HG03097 (cell line): ENCODE results near the gene TAS2R13.

Experiments used
- ATAC-seq: cut with Tn5 transposase; IDR thresholded peaks from one replicate; pipeline ENCODE4 v1.9.1; 2021; ENCODE audit not compliant: unreplicated experiment, low FRiP score

TAS2R13 gene

DNA sequence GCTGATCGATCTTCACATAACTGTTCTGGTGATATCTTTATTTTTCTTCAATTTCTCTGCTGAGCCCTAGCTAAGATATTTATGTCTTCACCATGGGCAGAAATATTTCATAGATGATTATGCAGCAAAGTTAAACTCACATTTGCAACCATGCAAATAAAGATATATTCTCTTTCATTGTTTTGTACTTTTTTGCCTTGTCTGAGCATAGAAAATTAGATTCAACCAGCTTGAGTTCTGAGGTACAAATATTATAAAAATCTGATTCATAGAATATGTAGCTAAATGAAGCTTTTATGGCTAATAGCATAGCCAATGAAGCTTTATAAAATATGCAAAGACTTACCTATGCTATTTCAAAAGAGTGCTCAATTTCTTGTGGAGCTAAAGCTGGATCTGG lies at the start of gene TAS2R13:
Gene TAS2R13, minus strand, starts transcription at position 101 of the 400 bp plus-strand sequence. CDS start 264 bp downstream, outside the sequence.
- ATAC-seq = no peak

GRCh38 chr12:10957741-10958140 lies 48.4 kb upstream of the TAS2R13 start:
- ATAC-seq = no peak

DNA sequence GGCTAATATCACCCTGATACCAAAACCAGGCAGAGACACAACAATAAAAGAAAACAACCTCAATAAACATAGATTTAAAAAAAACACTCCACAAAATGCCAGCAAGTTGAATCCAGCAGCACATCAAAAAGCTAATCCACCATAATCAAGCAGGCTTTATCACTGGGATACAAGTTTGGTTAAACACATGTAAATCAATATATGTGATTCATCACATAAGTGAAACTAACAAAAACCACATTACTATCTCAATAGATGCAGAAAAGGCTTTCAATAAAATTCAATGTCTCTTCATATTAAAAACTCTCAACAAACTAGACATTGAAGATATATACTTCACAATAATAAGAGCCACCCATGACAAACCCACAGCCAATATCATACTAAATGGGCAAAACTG lies 46.7 kb upstream of the TAS2R13 start:
- no peak for ATAC-seq

DNA sequence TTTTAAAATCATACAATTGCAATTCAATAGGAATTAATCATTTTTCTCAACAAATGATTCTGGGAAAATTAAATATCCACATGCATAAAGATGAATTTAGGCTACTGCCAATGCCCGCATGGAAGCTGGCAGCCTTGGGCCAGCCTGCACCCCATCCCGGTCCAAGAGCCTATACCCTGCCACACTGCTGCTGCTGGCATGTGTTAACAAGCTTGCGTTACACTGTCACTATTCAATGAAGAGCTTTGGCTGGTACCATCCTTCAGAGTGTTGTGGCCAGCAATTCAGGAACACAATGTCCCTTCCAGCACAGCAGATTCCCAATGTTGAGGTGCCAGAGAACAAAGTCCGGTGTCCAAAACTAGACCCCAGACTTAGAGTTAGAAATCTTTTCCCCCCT lies 43.3 kb upstream of the TAS2R13 start:
- ATAC-seq = no peak

DNA sequence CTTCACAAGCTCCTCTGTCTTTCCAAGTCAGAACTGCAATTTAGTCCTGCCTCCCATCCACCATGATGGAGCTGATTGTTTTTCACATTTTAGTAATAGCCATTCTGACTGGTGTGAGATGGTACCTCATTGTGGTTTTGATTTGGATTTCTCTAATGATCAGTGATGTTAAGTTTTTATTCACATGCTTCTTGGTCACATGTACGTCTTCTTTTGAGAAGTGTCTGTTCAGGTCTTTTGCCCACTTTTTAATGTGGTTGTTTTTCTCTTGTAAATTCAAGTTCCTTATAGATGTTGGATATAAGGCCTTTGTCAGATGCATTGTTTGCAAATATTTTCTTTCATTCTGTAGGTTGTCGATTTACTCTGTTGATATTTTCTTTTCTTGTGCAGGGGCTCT lies 33.8 kb upstream of the TAS2R13 start:
- no peak for ATAC-seq

DNA sequence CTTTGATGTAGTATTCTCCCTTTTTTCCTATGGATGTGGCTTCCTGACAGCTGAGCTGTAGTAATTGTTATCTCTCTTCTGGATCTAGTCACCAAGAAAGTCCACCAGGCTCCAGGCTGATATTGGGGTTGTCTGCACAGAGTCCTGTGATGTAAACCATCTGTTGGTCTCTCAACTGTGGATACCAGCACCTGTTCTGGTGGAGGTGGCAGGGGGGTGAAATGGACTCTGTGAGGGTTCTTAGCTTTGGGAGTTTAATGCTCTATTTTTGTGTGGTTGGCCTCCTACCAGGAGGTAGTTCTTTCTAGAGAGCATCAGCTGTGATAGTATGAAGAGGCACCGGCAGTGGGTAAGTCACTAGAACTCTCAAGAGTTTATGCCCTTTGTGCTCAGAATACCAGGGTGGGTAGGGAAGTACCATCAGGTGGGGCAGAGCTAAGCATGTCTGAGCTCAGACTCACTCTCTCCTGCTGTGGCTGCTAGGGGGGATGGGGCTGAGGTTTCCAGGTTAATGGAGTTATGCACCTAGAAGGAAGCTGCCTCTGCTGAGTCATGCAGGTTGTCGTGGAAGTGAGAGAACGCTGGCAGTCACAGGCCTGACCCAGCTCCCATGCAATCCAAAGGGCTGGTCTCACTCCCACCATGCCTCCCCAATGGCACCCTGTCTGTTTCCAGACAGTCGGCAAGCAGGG lies 32.7 kb upstream of the TAS2R13 start:
- ATAC-seq = no peak

DNA sequence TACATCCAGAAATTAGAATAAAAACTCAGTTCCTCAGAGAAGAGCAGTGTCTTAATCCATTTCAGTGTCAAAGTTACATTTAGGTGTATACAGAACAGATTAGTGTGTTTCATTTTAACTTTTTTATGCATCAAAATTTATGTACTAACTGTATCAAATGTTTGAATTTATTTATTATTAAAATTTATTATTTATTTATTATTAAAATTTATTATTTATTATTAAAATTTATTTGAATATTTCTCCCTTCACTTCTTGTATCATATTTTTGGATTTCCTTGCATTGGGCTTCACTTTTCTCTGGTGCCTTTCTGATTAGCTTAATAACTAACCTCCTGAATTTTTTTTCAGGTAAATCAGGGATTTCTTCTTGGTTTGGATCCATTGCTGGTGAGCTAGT lies 32.0 kb upstream of the TAS2R13 start:
- no peak for ATAC-seq

DNA sequence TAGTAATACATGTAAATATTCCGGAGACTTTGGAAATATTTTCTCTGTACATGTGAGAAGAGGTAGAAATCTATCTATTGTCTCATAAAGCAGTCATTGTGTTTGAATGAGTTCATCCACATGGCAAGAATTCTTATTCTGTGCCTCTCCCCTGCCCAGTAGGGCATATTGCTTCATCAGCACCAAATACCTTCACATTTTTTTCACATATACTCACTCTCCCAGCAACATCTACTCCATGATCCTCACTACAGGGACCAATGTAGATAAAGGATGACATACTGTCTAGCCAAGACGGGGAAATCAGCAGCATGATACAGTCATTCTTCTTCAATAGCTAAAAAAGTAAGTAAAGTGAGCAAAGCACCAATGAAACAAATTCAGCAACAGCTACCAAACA lies 31.0 kb upstream of the TAS2R13 start:
- ATAC-seq = no peak

GRCh38 chr12:10939163-10939562 lies 29.8 kb upstream of the TAS2R13 start, which contains the start of gene TAS2R14:
TAS2R14 (minus strand) TSS chr12:10939263; CDS start chr12:10939207, 56 bp downstream.
- ATAC-seq = no peak

- ATAC-seq = no peak
Measured at GRCh38 chr12:10936506-10936905, 27.1 kb upstream of the TAS2R13 start.

DNA sequence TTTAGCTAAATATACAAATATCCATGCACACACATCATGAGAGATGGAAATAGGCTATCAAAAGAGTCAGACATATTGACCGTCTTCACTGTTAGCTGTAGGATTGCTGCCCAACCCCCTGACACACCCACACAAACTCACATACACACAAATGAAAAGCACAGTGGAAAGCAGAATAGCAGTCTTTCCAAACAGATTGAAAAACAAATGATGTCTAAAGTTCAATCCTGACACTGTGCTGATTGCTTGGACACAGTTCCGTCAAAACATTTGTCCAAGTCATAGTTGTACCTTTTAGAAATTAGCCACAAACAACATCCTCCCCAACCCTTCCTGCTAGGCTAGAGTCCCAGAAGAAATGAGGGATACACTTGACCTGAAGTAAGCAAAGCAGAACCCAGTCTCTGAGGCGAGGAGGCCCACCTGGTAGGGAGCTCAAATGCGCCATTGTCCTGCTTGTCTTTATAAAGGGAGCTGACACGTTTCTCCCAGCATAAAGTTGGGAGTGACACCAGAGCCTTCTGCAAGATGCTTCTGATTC lies 19.5 kb upstream of the TAS2R13 start, which contains the start of gene PRH2:
Gene PRH2, plus strand, starts transcription at position 491 of the 541 bp plus-strand sequence. Its CDS starts 38 bp downstream, at position 529.
- ATAC-seq = no peak

DNA sequence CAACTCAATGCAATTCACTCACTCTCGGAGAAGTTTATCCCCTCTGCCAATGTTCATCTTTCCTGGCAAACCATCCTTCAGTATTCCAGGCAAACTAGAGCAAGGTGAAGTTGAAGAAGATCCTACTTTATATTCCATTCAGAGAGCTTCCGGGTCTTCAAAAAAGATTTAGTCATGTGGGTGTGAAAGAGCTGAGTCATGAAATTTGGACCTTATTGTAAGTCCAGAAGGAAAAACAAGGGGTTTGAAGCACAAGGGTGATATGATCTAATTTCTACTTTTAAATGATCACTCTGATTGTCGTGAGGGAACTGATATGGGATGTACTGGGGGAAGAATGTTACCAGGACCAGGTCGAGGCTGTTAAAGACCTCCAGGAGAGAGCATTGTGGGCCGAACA lies 16.9 kb upstream of the TAS2R13 start:
- no peak for ATAC-seq

DNA sequence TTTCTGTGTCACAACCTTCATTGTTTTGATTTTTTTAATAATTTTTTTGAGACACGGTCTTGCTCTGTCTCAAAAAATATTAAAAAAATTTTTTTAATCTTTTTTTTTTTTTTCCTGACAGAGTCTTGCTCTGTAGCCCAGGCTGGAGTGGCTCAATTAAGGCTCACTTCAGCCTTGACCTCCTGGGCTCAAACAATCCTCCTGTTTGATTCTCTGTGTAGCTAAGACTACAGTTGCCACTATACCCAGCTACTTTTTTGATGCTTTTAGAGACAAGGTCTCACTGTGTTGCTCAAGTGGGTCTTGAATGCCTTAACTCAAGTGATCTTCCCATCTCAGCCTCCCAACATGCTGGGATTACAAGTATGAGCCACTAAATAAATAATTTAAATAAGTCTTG lies 10.4 kb upstream of the TAS2R13 start:
- ATAC-seq = no peak

- ATAC-seq = no peak
Measured at GRCh38 chr12:10910380-10910779, 1.0 kb upstream of the TAS2R13 start.

GRCh38 chr12:10904686-10905085 lies 4.7 kb downstream of the TAS2R13 start:
- no peak for ATAC-seq

GRCh38 chr12:10901427-10901826 lies 7.9 kb downstream of the TAS2R13 start:
- no peak for ATAC-seq

- ATAC-seq = no peak
Measured at GRCh38 chr12:10900972-10901371, 8.4 kb downstream of the TAS2R13 start.

- ATAC-seq = no peak
Measured at GRCh38 chr12:10900530-10900929, 8.8 kb downstream of the TAS2R13 start.

DNA sequence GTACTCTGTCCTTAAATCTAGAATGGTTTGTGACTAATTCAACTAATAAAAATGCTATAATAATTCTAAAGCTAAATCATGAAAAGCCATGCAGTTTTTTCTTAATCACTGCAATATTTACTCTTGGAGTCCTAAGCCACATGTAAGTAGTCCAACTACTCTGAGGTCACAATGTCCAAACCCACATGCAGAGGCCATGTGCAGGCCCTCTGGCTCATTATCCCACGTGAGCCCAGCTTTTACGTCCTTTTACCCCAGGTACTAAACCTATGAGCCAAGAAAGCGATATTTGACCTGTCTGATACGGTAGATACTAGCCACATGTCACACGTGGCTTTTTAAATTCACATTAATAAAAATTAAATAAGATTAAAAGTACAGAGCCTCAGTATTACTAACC lies 12.5 kb downstream of the TAS2R13 start:
- no peak for ATAC-seq

DNA sequence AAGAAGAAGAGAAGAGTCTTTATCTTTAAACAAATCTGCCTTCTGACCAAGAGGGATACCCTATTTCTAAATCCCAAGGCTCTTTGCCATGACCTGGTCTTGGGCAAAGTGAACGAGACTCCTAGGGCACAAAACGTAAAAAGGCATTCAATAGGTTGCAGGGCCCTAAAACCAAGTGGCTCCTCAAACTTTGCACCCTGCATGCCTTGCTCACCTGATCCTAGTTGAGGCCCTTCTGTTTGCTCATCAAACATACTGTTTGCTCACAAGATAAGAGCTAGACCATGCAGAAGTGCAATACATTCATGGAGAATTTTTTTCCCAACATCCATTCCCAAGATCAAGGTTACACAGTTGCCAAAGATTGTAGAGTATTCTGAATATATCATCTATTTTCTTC lies 17.4 kb downstream of the TAS2R13 start:
- ATAC-seq = no peak

DNA sequence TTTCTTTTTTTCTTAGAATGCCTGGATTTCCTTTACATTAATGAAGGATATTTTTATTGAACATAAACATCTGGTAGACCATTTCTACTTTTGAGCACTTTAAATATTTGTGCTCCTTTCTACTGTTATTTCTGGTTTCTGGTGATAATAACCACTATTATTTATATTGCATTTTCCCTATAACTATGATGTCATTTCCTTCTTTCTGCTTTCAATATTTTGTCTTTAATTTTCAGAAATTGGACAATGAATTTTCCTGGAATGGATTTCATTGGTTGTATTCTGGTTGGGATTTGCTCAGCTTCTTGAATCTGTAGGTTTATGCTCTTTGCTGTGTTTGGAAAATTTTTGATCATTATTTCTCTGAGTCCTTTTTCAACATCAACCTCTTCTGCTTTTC lies 20.1 kb downstream of the TAS2R13 start:
- no peak for ATAC-seq

GRCh38 chr12:10884086-10884725 lies 25.2 kb downstream of the TAS2R13 start, which contains the start of gene PRH1:
PRH1 (minus strand) TSS chr12:10884255; CDS start chr12:10884217, 38 bp downstream.
- ATAC-seq = no peak
